H9 (cell line): ENCODE results near the gene GARNL3. TPM values are rescaled to one million over a fixed set of nuclear protein-coding genes. Genes with fewer than 3 reads are reported as not detected.

ENCODE experiments used
- DNase-seq: peaks from one replicate; pipeline ENCODE4 v3.0.0-alpha.2; 2017
- H2AFZ ChIP-seq: one replicate; pipeline ENCODE4 v1.6.1; 2013; ENCODE audit warnings: mild to moderate bottlenecking, low read length, control low read depth, moderate library complexity
- H2AK5ac ChIP-seq: 2 replicates; pipeline ENCODE4 v1.6.1; 2013; ENCODE audit warnings: low read length, control low read depth, mixed read lengths; ENCODE audit not compliant: insufficient read length
- H2BK120ac ChIP-seq: one replicate; pipeline ENCODE4 v1.6.1; 2013; ENCODE audit warnings: low read depth, mild to moderate bottlenecking, low read length, control low read depth, inconsistent platforms; ENCODE audit not compliant: poor library complexity, severe bottlenecking
- H2BK12ac ChIP-seq: 2 replicates; pipeline ENCODE4 v1.6.1; 2013; ENCODE audit warnings: low read length, control low read depth, mixed read lengths, low read depth; ENCODE audit not compliant: insufficient read length
- H2BK15ac ChIP-seq: 2 replicates; pipeline ENCODE4 v1.6.1; 2013; ENCODE audit warnings: low read depth, low read length, control low read depth
- H2BK20ac ChIP-seq: one replicate; pipeline ENCODE4 v1.6.1; 2013; ENCODE audit warnings: low read depth, mild to moderate bottlenecking, low read length, control low read depth, inconsistent platforms; ENCODE audit not compliant: poor library complexity, severe bottlenecking
- H2BK5ac ChIP-seq: 2 replicates; pipeline ENCODE4 v1.6.1; 2013; ENCODE audit warnings: low read length, control low read depth, mixed read lengths; ENCODE audit not compliant: insufficient read length
- H3K14ac ChIP-seq: 2 replicates; pipeline ENCODE4 v1.6.1; 2013; ENCODE audit warnings: low read length, control low read depth; ENCODE audit not compliant: insufficient read depth
- H3K18ac ChIP-seq: 2 replicates; pipeline ENCODE4 v1.6.1; 2013; ENCODE audit warnings: low read depth, mild to moderate bottlenecking, mixed read lengths, low read length, control low read depth; ENCODE audit not compliant: insufficient read length
- H3K23ac ChIP-seq: 2 replicates; pipeline ENCODE4 v1.6.1; 2013; ENCODE audit warnings: low read length, control low read depth, mixed read lengths, low read depth; ENCODE audit not compliant: insufficient read length
- H3K23me2 ChIP-seq: 2 replicates; pipeline ENCODE4 v1.6.1; 2013; ENCODE audit warnings: low read depth, mild to moderate bottlenecking, mixed read lengths, low read length, control low read depth; ENCODE audit not compliant: insufficient read length, poor library complexity, severe bottlenecking
- H3K27ac ChIP-seq: 2 replicates; pipeline ENCODE4 v1.5.1; 2013; ENCODE audit warnings: low read length, control low read depth, mixed read lengths, low read depth; ENCODE audit not compliant: insufficient read length
- H3K27me3 ChIP-seq: 2 replicates; pipeline ENCODE4 v1.6.1; 2013; ENCODE audit warnings: low read length, control low read depth, inconsistent platforms; ENCODE audit not compliant: insufficient read depth
- H3K4ac ChIP-seq: 2 replicates; pipeline ENCODE4 v1.6.1; 2013; ENCODE audit warnings: low read depth, mild to moderate bottlenecking, control low read depth, inconsistent platforms, low read length, moderate library complexity
- H3K4me1 ChIP-seq: 2 replicates; pipeline ENCODE4 v1.6.1; 2013; ENCODE audit warnings: low read length, control low read depth, inconsistent platforms; ENCODE audit not compliant: insufficient read depth
- H3K4me2 ChIP-seq: 2 replicates; pipeline ENCODE4 v1.6.1; 2013; ENCODE audit warnings: low read length, control low read depth, mixed read lengths; ENCODE audit not compliant: insufficient read length, insufficient read depth
- H3K56ac ChIP-seq: 2 replicates; pipeline ENCODE4 v1.6.1; 2013; ENCODE audit warnings: low read depth, mild to moderate bottlenecking, mixed read lengths, low read length, control low read depth; ENCODE audit not compliant: insufficient read length
- H3K79me1 ChIP-seq: 2 replicates; pipeline ENCODE4 v1.6.1; 2013; ENCODE audit warnings: low read depth, mild to moderate bottlenecking, moderate library complexity, low read length, control low read depth, inconsistent platforms; ENCODE audit not compliant: insufficient read depth, poor library complexity, severe bottlenecking
- H3K79me2 ChIP-seq: 2 replicates; pipeline ENCODE4 v1.6.1; 2013; ENCODE audit warnings: low read length, control low read depth, inconsistent platforms; ENCODE audit not compliant: insufficient read depth
- H3K9ac ChIP-seq: 2 replicates; pipeline ENCODE4 v1.6.1; 2013; ENCODE audit warnings: low read length, control low read depth, mixed read lengths; ENCODE audit not compliant: insufficient read length; ENCODE audit errors: extremely low read depth
- H3K9me3 ChIP-seq: one replicate; pipeline ENCODE4 v1.6.1; 2013; ENCODE audit warnings: low read depth, low read length, inconsistent platforms; ENCODE audit not compliant: control insufficient read depth
- H3T11ph ChIP-seq: one replicate; pipeline ENCODE4 v1.6.1; 2013; ENCODE audit warnings: mild to moderate bottlenecking, low read length, control low read depth, inconsistent platforms
- H4K20me1 ChIP-seq: one replicate; pipeline ENCODE4 v1.6.1; 2013; ENCODE audit not compliant: control insufficient read depth, insufficient read length, insufficient read depth
- H4K5ac ChIP-seq: 2 replicates; pipeline ENCODE4 v1.6.1; 2013; ENCODE audit warnings: low read depth, mild to moderate bottlenecking, mixed read lengths, low read length, control low read depth; ENCODE audit not compliant: insufficient read length
- H4K8ac ChIP-seq: replicated peaks from 2 replicates; pipeline ENCODE4 v1.6.1; 2013; ENCODE audit warnings: low read length, control low read depth, mixed read lengths, low read depth; ENCODE audit not compliant: insufficient read length
- H4K91ac ChIP-seq: 2 replicates; pipeline ENCODE4 v1.6.1; 2013; ENCODE audit warnings: low read depth, mild to moderate bottlenecking, moderate library complexity, mixed read lengths, low read length, control low read depth; ENCODE audit not compliant: insufficient read length
- H3K27ac Mint-ChIP-seq, 3 experiments: 2 replicates in 2 of 3; 3 replicates in 1 of 3; pipeline ENCODE4 v1.8.0; 2020 to 2021; ENCODE audit warnings: mixed read lengths in 3 of 3, mild to moderate bottlenecking in 1 of 3, moderate library complexity in 1 of 3
- H3K27me3 Mint-ChIP-seq: 2 replicates; pipeline ENCODE4 v1.8.0; 2021; ENCODE audit warnings: low read depth, mild to moderate bottlenecking, moderate library complexity, mixed read lengths
- H3K36me3 Mint-ChIP-seq, 3 experiments: 2 replicates in 2 of 3; 3 replicates in 1 of 3; pipeline ENCODE4 v1.8.0; 2020 to 2021; ENCODE audit warnings: low read depth in 3 of 3, mixed read lengths in 3 of 3; ENCODE audit not compliant: insufficient read depth in 1 of 3
- H3K4me1 Mint-ChIP-seq, 2 experiments: 2 replicates each; pipeline ENCODE4 v1.8.0; 2020; ENCODE audit warnings: mixed read lengths in 2 of 2
- H3K4me3 Mint-ChIP-seq, 2 experiments: 2 replicates in 1 of 2; 3 replicates in 1 of 2; pipeline ENCODE4 v1.8.0; 2020 to 2021; ENCODE audit warnings: mild to moderate bottlenecking in 2 of 2, mixed read lengths in 2 of 2, moderate library complexity in 1 of 2
- H3K9me3 Mint-ChIP-seq, 2 experiments: 2 replicates in 1 of 2; 3 replicates in 1 of 2; pipeline ENCODE4 v1.8.0; 2020; ENCODE audit warnings: mild to moderate bottlenecking in 2 of 2, mixed read lengths in 2 of 2, moderate library complexity in 1 of 2
- CTCF ChIP-seq: fragments of 200-600 bp; sonication (generic); conservative IDR thresholded peaks from 3 replicates; pipeline ENCODE4 v1.8.0; 2021; ENCODE audit warnings: antibody characterized with exemption, mild to moderate bottlenecking
- WGBS: extraction: QIAGEN DNeasy Blood & Tissue Kit; methylation state at CpG from one replicate; pipeline ENCODE4 v1.1.7; 2013; ENCODE audit warnings: missing lambda C conversion rate, low lambda C conversion rate, mixed read lengths; ENCODE audit not compliant: insufficient read length; ENCODE audit errors: extremely low coverage; 5-methylcytosine and 5-hydroxymethylcytosine counted together
- total RNA-seq: library from RNA; stranded (reverse); gene quantifications from 2 replicates; pipeline ENCODE4 v1.2.1, GENCODE V29; 2021

Gene GARNL3
- total RNA-seq, 1 experiment from 2014 or later, result 8.7 TPM

- WGBS, result no CpG with 5 or more reads among the region's 5 CpGs
- TF ChIP-seq CTCF, result no peak
- Histone ChIP-seq H2BK15ac (no peak overlapping the region), H3K27ac (no peak overlapping the region), H3K56ac (no peak overlapping the region), H3K9ac (no peak overlapping the region), H3K4ac (no peak overlapping the region), H3T11ph (no peak overlapping the region), H2BK20ac (no peak overlapping the region), H2BK5ac (no peak overlapping the region), H3K14ac (no peak overlapping the region), H4K5ac (no peak overlapping the region), H3K18ac (no peak overlapping the region), H3K23me2 (peaks cover under 1% of the 10 kb centered on the region), H4K8ac (no peak overlapping the region), H2AFZ (no peak overlapping the region), H3K79me1 (no peaks in the 10 kb centered on the region), H3K79me2 (no peaks in the 10 kb centered on the region), H3K9me3 (no peaks in the 10 kb centered on the region), H3K27me3 (no peaks in the 10 kb centered on the region), H2BK12ac (no peak overlapping the region), H2BK120ac (no peak overlapping the region), H3K4me1 (peaks cover 5% of the 10 kb centered on the region; the same call in 1 of the 2 replicates), H3K23ac (no peak overlapping the region), H2AK5ac (no peak overlapping the region), H4K91ac (no peak overlapping the region), H4K20me1 (no peaks in the 10 kb centered on the region), H3K4me2 (no peak overlapping the region)
- Mint-ChIP-seq H3K27me3 (no peaks in the 10 kb centered on the region; the same call in 1 of the 2 replicates), H3K4me3 (no peak overlapping the region), H3K36me3 (peaks cover 5 to 30% (median 26%) of the 10 kb centered on the region in 3 experiments; a peak in 6 of 7 replicates), H3K27ac (no peak overlapping the region), H3K4me1 (peaks cover 46 to 47% of the 10 kb centered on the region in 2 experiments), H3K9me3 (peaks cover 2 to 6% of the 10 kb centered on the region in 2 experiments; a peak in 2 of 5 replicates)
- no peak for DNase-seq
These were observed 14.7 kb upstream of the GARNL3 start for GRCh38 chr9:127249877-127250276.
